ENCODE results near the gene LCN6.

- TF ChIP-seq RBBP5 (conservative IDR thresholded peaks at IDR 0.05) (no peak), CTCF (IDR thresholded peaks at IDR 0.05 in 2 of 3, conservative IDR thresholded peaks at IDR 0.05 in 1 of 3; ENCODE audit: control insufficient read depth in 2 of 3, extremely low read depth in 1 of 3, insufficient read depth in 1 of 3, low read depth in 3 of 3, low read length in 3 of 3) (no peak)
Observed at GRCh38 chr9:136724772-136725171, 23.6 kb downstream of the LCN6 start.
